A673 (cell line): ENCODE results near the gene LRRC71.

ENCODE experiments used
- EZH2 ChIP-seq: fragments of 200-600 bp; sonication (generic); IDR thresholded peaks from 2 replicates; pipeline ENCODE4 v1.6.1; 2017; ENCODE audit warnings: borderline replicate concordance, low read depth, mild to moderate bottlenecking, mixed read lengths, antibody characterized with exemption, low read length; ENCODE audit not compliant: poor library complexity, severe bottlenecking
- TF ChIP-seq, protein P1 (sequence below): fragments of 300-800, 200-600 bp; sonication (generic); conservative IDR thresholded peaks from 2 replicates; pipeline ENCODE4 v1.5.1; 2017; ENCODE audit warnings: low read depth, mild to moderate bottlenecking, antibody characterized with exemption, low read length, moderate library complexity, mixed read lengths

DNA sequence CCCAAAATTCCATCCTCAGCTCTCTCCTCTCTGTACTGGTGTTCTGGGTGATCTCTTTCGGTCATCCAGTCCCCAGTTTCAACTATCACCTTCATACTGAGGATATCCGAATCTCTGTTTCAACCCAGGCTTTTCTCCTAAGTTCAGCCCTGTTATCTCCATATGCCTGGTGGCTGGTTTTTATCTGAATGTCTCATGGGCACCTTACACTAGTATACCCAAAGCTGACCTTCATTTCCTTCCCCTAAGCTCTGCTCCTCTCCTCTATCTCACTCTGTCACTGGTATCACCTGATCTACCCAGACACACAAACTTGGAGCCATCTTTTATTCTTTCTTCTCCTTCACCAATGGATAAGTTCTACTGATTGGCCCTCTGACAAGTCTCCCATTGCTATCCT lies 53.0 kb downstream of the LRRC71 start:
- TF ChIP-seq, protein P1, sequence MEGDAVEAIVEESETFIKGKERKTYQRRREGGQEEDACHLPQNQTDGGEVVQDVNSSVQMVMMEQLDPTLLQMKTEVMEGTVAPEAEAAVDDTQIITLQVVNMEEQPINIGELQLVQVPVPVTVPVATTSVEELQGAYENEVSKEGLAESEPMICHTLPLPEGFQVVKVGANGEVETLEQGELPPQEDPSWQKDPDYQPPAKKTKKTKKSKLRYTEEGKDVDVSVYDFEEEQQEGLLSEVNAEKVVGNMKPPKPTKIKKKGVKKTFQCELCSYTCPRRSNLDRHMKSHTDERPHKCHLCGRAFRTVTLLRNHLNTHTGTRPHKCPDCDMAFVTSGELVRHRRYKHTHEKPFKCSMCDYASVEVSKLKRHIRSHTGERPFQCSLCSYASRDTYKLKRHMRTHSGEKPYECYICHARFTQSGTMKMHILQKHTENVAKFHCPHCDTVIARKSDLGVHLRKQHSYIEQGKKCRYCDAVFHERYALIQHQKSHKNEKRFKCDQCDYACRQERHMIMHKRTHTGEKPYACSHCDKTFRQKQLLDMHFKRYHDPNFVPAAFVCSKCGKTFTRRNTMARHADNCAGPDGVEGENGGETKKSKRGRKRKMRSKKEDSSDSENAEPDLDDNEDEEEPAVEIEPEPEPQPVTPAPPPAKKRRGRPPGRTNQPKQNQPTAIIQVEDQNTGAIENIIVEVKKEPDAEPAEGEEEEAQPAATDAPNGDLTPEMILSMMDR = no peak
- TF ChIP-seq EZH2 = no peak
